Duodenal mucosa (tissue), 2 donors: Measurements from ENCODE around the gene SCO1.
A peak's percentile ranks its signal among the peaks of the same experiment; 100 is the strongest.
"Not testable (repeated sequence)": the region's sequence is repeated elsewhere in the genome, so short reads cannot be mapped to it uniquely, and the experiment has no call there.

Source experiments
- H3K27ac ChIP-seq: one replicate; pipeline ENCODE4 v1.7.0; 2013; ENCODE audit warnings: low read depth, low read length
- H3K27me3 ChIP-seq, 2 donors: one replicate each; pipeline ENCODE4 v1.7.0; 2013; ENCODE audit warnings: low read length in 2 of 2, control low read depth in 1 of 2; ENCODE audit not compliant: insufficient read depth in 2 of 2, control insufficient read depth in 1 of 2
- H3K36me3 ChIP-seq, 2 donors: one replicate each; pipeline ENCODE4 v1.7.0; 2013; ENCODE audit warnings: low read length in 2 of 2, control low read depth in 1 of 2; ENCODE audit not compliant: insufficient read depth in 2 of 2, control insufficient read depth in 1 of 2
- H3K4me1 ChIP-seq, 2 donors: one replicate each; pipeline ENCODE4 v1.7.0; 2013; ENCODE audit warnings: low read length in 2 of 2, control low read depth in 1 of 2; ENCODE audit not compliant: insufficient read depth in 2 of 2, control insufficient read depth in 1 of 2
- H3K4me3 ChIP-seq, 2 donors: one replicate each; pipeline ENCODE4 v1.7.0; 2013; ENCODE audit warnings: low read length in 2 of 2, low read depth in 1 of 2
- H3K9ac ChIP-seq, 2 donors: one replicate each; pipeline ENCODE4 v1.7.0; 2013; ENCODE audit warnings: low read length in 2 of 2, low read depth in 1 of 2
- H3K9me3 ChIP-seq, 2 donors: one replicate each; pipeline ENCODE4 v1.7.0; 2013; ENCODE audit warnings: low read length in 2 of 2, control low read depth in 1 of 2; ENCODE audit not compliant: control insufficient read depth in 1 of 2

The SCO1 gene

GRCh38 chr17:10695875-10696407 lies 1.4 kb downstream of the SCO1 start:
- not testable (repeated sequence) for H3K27me3 ChIP-seq, H3K27ac ChIP-seq, H3K9me3 ChIP-seq
- Histone ChIP-seq H3K4me3 (peak overlapping the region; percentile 79 to 96), H3K4me1 (peaks cover 9 to 11% of the 10 kb centered on the region in 2 donors), H3K9ac (peak overlapping the region in 1 of 2 donors; percentile 95), H3K36me3 (peaks cover 6 to 38% of the 10 kb centered on the region in 2 donors)

- Histone ChIP-seq H3K36me3 (peaks cover 35 to 65% of the 10 kb centered on the region in 2 donors), H3K9ac (no peak overlapping the region), H3K9me3 (no peaks in the 10 kb centered on the region), H3K4me1 (no peaks in the 10 kb centered on the region), H3K27me3 (no peaks in the 10 kb centered on the region), H3K4me3 (no peak overlapping the region), H3K27ac (no peak overlapping the region)
These were observed 9.8 kb downstream of the SCO1 start for GRCh38 chr17:10687499-10687898.

GRCh38 chr17:10683853-10684252 lies 13.5 kb downstream of the SCO1 start:
- no peaks in the 10 kb centered on the region for H3K27me3 ChIP-seq
- no peak overlapping the region for H3K27ac ChIP-seq
- H3K9ac ChIP-seq, result no peak overlapping the region
- no peaks in the 10 kb centered on the region for H3K9me3 ChIP-seq
- H3K4me3 ChIP-seq, result no peak overlapping the region
- no peaks in the 10 kb centered on the region for H3K4me1 ChIP-seq
- H3K36me3 ChIP-seq, result peaks cover 47 to 71% of the 10 kb centered on the region in 2 donors

GRCh38 chr17:10681866-10682446 lies 15.4 kb downstream of the SCO1 start:
- peaks cover 50 to 70% of the 10 kb centered on the region in 2 donors for H3K36me3 ChIP-seq
- no peaks in the 10 kb centered on the region for H3K4me1 ChIP-seq
- no peaks in the 10 kb centered on the region for H3K9me3 ChIP-seq
- no peak overlapping the region for H3K4me3 ChIP-seq
- H3K27ac ChIP-seq, result no peak overlapping the region
- no peak overlapping the region for H3K9ac ChIP-seq
- no peaks in the 10 kb centered on the region for H3K27me3 ChIP-seq

GRCh38 chr17:10674704-10675103 lies 22.6 kb downstream of the SCO1 start:
- no peaks in the 10 kb centered on the region for H3K9me3 ChIP-seq
- H3K27me3 ChIP-seq, result no peaks in the 10 kb centered on the region
- H3K9ac ChIP-seq, result no peak overlapping the region
- no peak overlapping the region for H3K27ac ChIP-seq
- peaks cover 17 to 25% of the 10 kb centered on the region in 2 donors for H3K36me3 ChIP-seq
- no peak overlapping the region for H3K4me3 ChIP-seq
- no peaks in the 10 kb centered on the region for H3K4me1 ChIP-seq

- no peak overlapping the region for H3K9ac ChIP-seq
- H3K9me3 ChIP-seq, result no peaks in the 10 kb centered on the region
- H3K4me1 ChIP-seq, result no peaks in the 10 kb centered on the region
- no peaks in the 10 kb centered on the region for H3K27me3 ChIP-seq
- H3K27ac ChIP-seq, result no peak overlapping the region
- no peak overlapping the region for H3K4me3 ChIP-seq
- H3K36me3 ChIP-seq, result peaks cover 15 to 17% of the 10 kb centered on the region in 2 donors
These were observed 24.0 kb downstream of the SCO1 start for GRCh38 chr17:10673312-10673711.

- no peaks in the 10 kb centered on the region for H3K4me1 ChIP-seq
- H3K27me3 ChIP-seq, result no peaks in the 10 kb centered on the region
- no peaks in the 10 kb centered on the region for H3K9me3 ChIP-seq
- H3K9ac ChIP-seq, result no peak overlapping the region
- H3K36me3 ChIP-seq, result peaks cover 0 to 5% of the 10 kb centered on the region in 2 donors
- no peak overlapping the region for H3K4me3 ChIP-seq
- no peak overlapping the region for H3K27ac ChIP-seq
These were observed 28.6 kb downstream of the SCO1 start for GRCh38 chr17:10668775-10669174.

GRCh38 chr17:10666906-10667305 lies 30.4 kb downstream of the SCO1 start:
- Histone ChIP-seq H3K27me3 (no peaks in the 10 kb centered on the region), H3K4me3 (no peak overlapping the region), H3K9ac (no peak overlapping the region), H3K27ac (no peak overlapping the region), H3K4me1 (no peaks in the 10 kb centered on the region), H3K9me3 (no peaks in the 10 kb centered on the region), H3K36me3 (no peaks in the 10 kb centered on the region)

GRCh38 chr17:10664571-10664970 lies 32.8 kb downstream of the SCO1 start:
- Histone ChIP-seq H3K9me3 (no peaks in the 10 kb centered on the region), H3K4me3 (no peak overlapping the region), H3K4me1 (no peaks in the 10 kb centered on the region), H3K9ac (no peak overlapping the region), H3K27me3 (no peaks in the 10 kb centered on the region), H3K27ac (no peak overlapping the region), H3K36me3 (peaks cover 0 to 3% of the 10 kb centered on the region in 2 donors)

GRCh38 chr17:10663231-10663630 lies 34.1 kb downstream of the SCO1 start:
- no peak overlapping the region for H3K4me3 ChIP-seq
- no peak overlapping the region for H3K27ac ChIP-seq
- H3K9me3 ChIP-seq, result no peaks in the 10 kb centered on the region
- no peak overlapping the region for H3K9ac ChIP-seq
- H3K36me3 ChIP-seq, result peaks cover 0 to 3% of the 10 kb centered on the region in 2 donors
- no peaks in the 10 kb centered on the region for H3K4me1 ChIP-seq
- H3K27me3 ChIP-seq, result no peaks in the 10 kb centered on the region
